CD4-positive, CD25-positive, alpha-beta regulatory T cell (primary cell): Measurements from ENCODE around the gene BACE2. TPM values are rescaled to one million over a fixed set of nuclear protein-coding genes. Genes with fewer than 3 reads are reported as not detected.
A peak's percentile ranks its signal among the peaks of the same experiment; 100 is the strongest.

Source experiments
- ATAC-seq, 2 donors: fragments of 150-1000 bp; cut with Tn5 transposase; one replicate each; pipeline ENCODE4 v1.10.0; 2021; ENCODE audit warnings: low read depth in 2 of 2, moderate number of reproducible peaks in 2 of 2, moderate library complexity in 1 of 2
- DNase-seq, 3 donors: peaks; one replicate each; pipeline versions ENCODE4 v3.0.0 to v3.0.0-alpha.2; 2012 to 2022; ENCODE audit warnings: mixed read lengths in 1 of 3
- H3K27ac ChIP-seq: one replicate; pipeline ENCODE4 v1.7.0; 2013; ENCODE audit warnings: mild to moderate bottlenecking, low read length; ENCODE audit not compliant: insufficient read depth, poor library complexity, severe bottlenecking
- H3K27me3 ChIP-seq: one replicate; pipeline ENCODE4 v1.7.0; 2013; ENCODE audit warnings: low read length; ENCODE audit not compliant: control insufficient read depth, insufficient read depth
- H3K36me3 ChIP-seq: one replicate; pipeline ENCODE4 v1.7.0; 2013; ENCODE audit warnings: mild to moderate bottlenecking, low read length, moderate library complexity; ENCODE audit not compliant: control insufficient read depth, insufficient read depth
- H3K4me1 ChIP-seq: 2 replicates; pipeline ENCODE4 v1.7.0; 2013; ENCODE audit warnings: mild to moderate bottlenecking, low read length; ENCODE audit not compliant: insufficient read depth, control insufficient read depth, poor library complexity, severe bottlenecking
- H3K4me3 ChIP-seq: one replicate; pipeline ENCODE4 v1.7.0; 2013; ENCODE audit warnings: low read depth, mild to moderate bottlenecking, low read length, moderate library complexity
- H3K9me3 ChIP-seq, 2 experiments: 1 replicate in 1 of 2; 2 replicates in 1 of 2; pipeline ENCODE4 v1.7.0; 2013; ENCODE audit warnings: low read length in 2 of 2, mild to moderate bottlenecking in 1 of 2, moderate library complexity in 1 of 2; ENCODE audit not compliant: control insufficient read depth in 2 of 2
- H3K27ac Mint-ChIP-seq, 3 donors: one replicate each; pipeline ENCODE4 v1.8.0; 2020 to 2022; ENCODE audit warnings: mild to moderate bottlenecking in 3 of 3, mixed read lengths in 3 of 3, moderate library complexity in 2 of 3
- H3K27me3 Mint-ChIP-seq: one replicate; pipeline ENCODE4 v1.8.0; 2022; ENCODE audit warnings: mild to moderate bottlenecking, mixed read lengths
- H3K36me3 Mint-ChIP-seq: one replicate; pipeline ENCODE4 v1.8.0; 2020; ENCODE audit warnings: mixed read lengths
- H3K4me1 Mint-ChIP-seq, 4 donors: one replicate each; pipeline ENCODE4 v1.8.0; 2020 to 2022; ENCODE audit warnings: mixed read lengths in 4 of 4, mild to moderate bottlenecking in 1 of 4
- H3K4me3 Mint-ChIP-seq, 4 donors: one replicate each; pipeline ENCODE4 v1.8.0; 2020 to 2022; ENCODE audit warnings: mild to moderate bottlenecking in 4 of 4, mixed read lengths in 4 of 4, moderate library complexity in 3 of 4
- H3K9me3 Mint-ChIP-seq, 7 donors: one replicate each; pipeline ENCODE4 v1.8.0; 2020 to 2022; ENCODE audit warnings: mixed read lengths in 7 of 7, mild to moderate bottlenecking in 3 of 7, moderate library complexity in 2 of 7
- polyA plus RNA-seq, 4 donors: library from polyadenylated mRNA; unstranded; fragments of 300-500 nt; fragmentation: Illumina TruSeq; gene quantifications; one replicate each; pipeline ENCODE4 v1.2.3, GENCODE V29; 2021
- total RNA-seq: library from RNA; stranded (reverse); gene quantifications from one replicate; pipeline ENCODE4 v1.2.3, GENCODE V29; 2022

Gene BACE2
- total and polyA plus RNA-seq, 5 donors from 2014 or later: 0.70 to 2.5 (median 1.1) TPM

- Mint-ChIP-seq H3K4me1 (peaks cover 5 to 11% (median 8%) of the 10 kb centered on the region in 4 donors), H3K4me3 (no peak overlapping the region), H3K27ac (no peak overlapping the region), H3K36me3 (no peaks in the 10 kb centered on the region), H3K27me3 (peaks cover 48% of the 10 kb centered on the region), H3K9me3 (no peaks in the 10 kb centered on the region)
- H3K27ac ChIP-seq: no peak overlapping the region
- ATAC-seq (no peak), DNase-seq (no peak)
- no peaks in the 10 kb centered on the region for H3K9me3 ChIP-seq
- no peaks in the 10 kb centered on the region for H3K36me3 ChIP-seq
- H3K27me3 ChIP-seq: peaks cover 13% of the 10 kb centered on the region
- H3K4me3 ChIP-seq: no peak overlapping the region
- peaks cover 10% of the 10 kb centered on the region for H3K4me1 ChIP-seq
These were observed 3.1 kb downstream of the BACE2 start for GRCh38 chr21:41170859-41171609.

- peaks cover 2% of the 10 kb centered on the region for H3K27me3 ChIP-seq
- no peak overlapping the region for H3K27ac ChIP-seq
- no peak overlapping the region for H3K4me3 Mint-ChIP-seq
- H3K9me3 Mint-ChIP-seq: no peaks in the 10 kb centered on the region
- H3K9me3 ChIP-seq: no peaks in the 10 kb centered on the region
- no peaks in the 10 kb centered on the region for H3K36me3 Mint-ChIP-seq
- H3K27ac Mint-ChIP-seq: no peak overlapping the region
- H3K4me1 ChIP-seq: no peaks in the 10 kb centered on the region
- no peaks in the 10 kb centered on the region for H3K36me3 ChIP-seq
- no peak overlapping the region for H3K4me3 ChIP-seq
- ATAC-seq: no peak
- no peaks in the 10 kb centered on the region for H3K4me1 Mint-ChIP-seq
- H3K27me3 Mint-ChIP-seq: peaks cover 33% of the 10 kb centered on the region
- no peak for DNase-seq
These were observed 7.1 kb downstream of the BACE2 start for GRCh38 chr21:41175080-41175479.

GRCh38 chr21:41176846-41177245, 8.9 kb downstream of the BACE2 start:
- Mint-ChIP-seq H3K36me3 (no peaks in the 10 kb centered on the region), H3K4me3 (no peak overlapping the region), H3K4me1 (no peaks in the 10 kb centered on the region), H3K27me3 (peaks cover 23% of the 10 kb centered on the region), H3K9me3 (peaks cover 0 to 2% (median 0%) of the 10 kb centered on the region in 7 donors), H3K27ac (no peak overlapping the region)
- no peak for ATAC-seq
- no peak for DNase-seq
- Histone ChIP-seq H3K36me3 (no peaks in the 10 kb centered on the region), H3K4me1 (no peaks in the 10 kb centered on the region), H3K9me3 (no peaks in the 10 kb centered on the region), H3K4me3 (no peak overlapping the region), H3K27ac (no peak overlapping the region), H3K27me3 (no peaks in the 10 kb centered on the region)

GRCh38 chr21:41180752-41181151, 12.8 kb downstream of the BACE2 start:
- Histone ChIP-seq H3K27ac (no peak overlapping the region), H3K36me3 (no peaks in the 10 kb centered on the region), H3K9me3 (no peaks in the 10 kb centered on the region), H3K27me3 (no peaks in the 10 kb centered on the region), H3K4me1 (no peaks in the 10 kb centered on the region), H3K4me3 (no peak overlapping the region)
- H3K27ac Mint-ChIP-seq: no peak overlapping the region
- ATAC-seq (no peak), DNase-seq (no peak)
- H3K27me3 Mint-ChIP-seq: peaks cover 19% of the 10 kb centered on the region
- no peaks in the 10 kb centered on the region for H3K4me1 Mint-ChIP-seq
- H3K36me3 Mint-ChIP-seq: no peaks in the 10 kb centered on the region
- peaks cover 0 to 2% (median 0%) of the 10 kb centered on the region in 7 donors for H3K9me3 Mint-ChIP-seq
- H3K4me3 Mint-ChIP-seq: no peak overlapping the region

GRCh38 chr21:41182547-41182946, 14.6 kb downstream of the BACE2 start:
- no peak for DNase-seq
- no peak overlapping the region for H3K4me3 Mint-ChIP-seq
- no peak overlapping the region for H3K27ac Mint-ChIP-seq
- no peaks in the 10 kb centered on the region for H3K36me3 ChIP-seq
- ATAC-seq: no peak
- peaks cover 11% of the 10 kb centered on the region for H3K27me3 Mint-ChIP-seq
- no peak overlapping the region for H3K4me3 ChIP-seq
- H3K4me1 Mint-ChIP-seq: no peaks in the 10 kb centered on the region
- H3K4me1 ChIP-seq: no peaks in the 10 kb centered on the region
- H3K36me3 Mint-ChIP-seq: no peaks in the 10 kb centered on the region
- H3K27ac ChIP-seq: no peak overlapping the region
- peaks cover 0 to 2% (median 0%) of the 10 kb centered on the region in 7 donors for H3K9me3 Mint-ChIP-seq
- H3K27me3 ChIP-seq: no peaks in the 10 kb centered on the region
- H3K9me3 ChIP-seq: no peaks in the 10 kb centered on the region

GRCh38 chr21:41183575-41183974, 15.6 kb downstream of the BACE2 start:
- DNase-seq (no peak), ATAC-seq (no peak)
- Mint-ChIP-seq H3K27me3 (peaks cover 11% of the 10 kb centered on the region), H3K36me3 (no peaks in the 10 kb centered on the region), H3K9me3 (peaks cover 0 to 4% (median 0%) of the 10 kb centered on the region in 7 donors), H3K4me1 (no peaks in the 10 kb centered on the region), H3K4me3 (no peak overlapping the region), H3K27ac (no peak overlapping the region)
- H3K9me3 ChIP-seq: no peaks in the 10 kb centered on the region
- no peak overlapping the region for H3K4me3 ChIP-seq
- no peaks in the 10 kb centered on the region for H3K36me3 ChIP-seq
- no peaks in the 10 kb centered on the region for H3K4me1 ChIP-seq
- H3K27ac ChIP-seq: no peak overlapping the region
- no peaks in the 10 kb centered on the region for H3K27me3 ChIP-seq

- Histone ChIP-seq H3K27ac (no peak overlapping the region), H3K27me3 (no peaks in the 10 kb centered on the region), H3K36me3 (no peaks in the 10 kb centered on the region), H3K9me3 (no peaks in the 10 kb centered on the region), H3K4me3 (no peak overlapping the region), H3K4me1 (no peaks in the 10 kb centered on the region)
- ATAC-seq: no peak
- Mint-ChIP-seq H3K4me1 (no peaks in the 10 kb centered on the region), H3K4me3 (peak overlapping the region in 1 of 4 donors; percentile 4), H3K27ac (no peak overlapping the region), H3K9me3 (peaks cover 0 to 10% (median 5%) of the 10 kb centered on the region in 7 donors), H3K36me3 (no peaks in the 10 kb centered on the region), H3K27me3 (peaks cover 15% of the 10 kb centered on the region)
- DNase-seq: no peak
These were observed 17.8 kb downstream of the BACE2 start for GRCh38 chr21:41185802-41186201.
